B cell (primary cell): ENCODE results near the gene CDH13.

Experiments used
- CTCF ChIP-seq: fragments of 200-600 bp; IDR thresholded peaks from one replicate; pipeline ENCODE4 v1.8.0; 2022; ENCODE audit warnings: antibody characterized with exemption, mild to moderate bottlenecking
- EZH2 ChIP-seq: IDR thresholded peaks from 2 replicates; pipeline ENCODE4 v1.6.1; 2012; ENCODE audit warnings: borderline replicate concordance, low read depth, mild to moderate bottlenecking, moderate library complexity, low read length; ENCODE audit not compliant: insufficient read depth, poor library complexity, severe bottlenecking

GRCh38 chr16:83804366-83804765 is 1177.6 kb downstream of the CDH13 start:
- TF ChIP-seq CTCF (no peak), EZH2 (no peak)
